Left lobe of liver (tissue), 2 donors: Measurements from ENCODE around the gene ATXN7L2. TPM values are rescaled to one million over a fixed set of nuclear protein-coding genes. Genes with fewer than 3 reads are reported as not detected.

Experiments
- ATAC-seq: fragments of 200-7000 bp; cut with Tn5 transposase; one replicate; pipeline ENCODE4 v1.9.1; 2020; ENCODE audit warnings: mild to moderate bottlenecking, moderate library complexity
- DNase-seq: peaks from one replicate; pipeline ENCODE4 v3.0.0-alpha.2; 2020; ENCODE audit warnings: low spot score
- total RNA-seq: library from RNA; stranded (reverse); gene quantifications from one replicate; pipeline ENCODE4 v1.2.1, GENCODE V29; 2021
- donor health status: DM: no; HTN: no; CAD: no; lungs with moderate emphysema.
- donor health status: DM: no; HTN: yes; CAD: no.

Gene ATXN7L2
- total RNA-seq, 1 donor from 2014 or later, result 4.3 TPM

DNA sequence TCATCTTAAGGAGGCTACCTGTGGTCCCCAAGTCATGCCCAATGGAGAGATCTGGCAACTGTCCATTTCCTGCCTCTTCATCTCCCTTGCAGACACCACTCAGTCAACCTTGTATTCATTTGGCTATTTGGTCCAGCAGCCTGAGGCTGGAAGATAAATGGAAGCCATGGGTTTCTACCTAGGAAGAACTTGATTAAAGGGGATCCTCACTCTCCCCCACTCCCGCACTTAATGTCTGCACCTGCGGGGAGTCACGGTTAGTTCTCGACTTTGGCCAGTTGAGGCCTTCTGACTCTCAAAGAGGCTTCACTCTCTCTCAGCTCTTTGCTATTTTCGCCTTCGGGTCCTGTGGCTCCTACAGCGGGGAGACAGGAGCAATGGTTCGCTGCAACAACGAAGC, 8.4 kb upstream of the ATXN7L2 start:
- DNase-seq (no peak), ATAC-seq (no peak)

GRCh38 chr1:109476825-109477224, 6.9 kb upstream of the ATXN7L2 start:
- ATAC-seq, result no peak
- no peak for DNase-seq

- no peak for DNase-seq
- ATAC-seq, result peak; percentile 22
Measured at GRCh38 chr1:109477821-109478220, 5.9 kb upstream of the ATXN7L2 start.

GRCh38 chr1:109478806-109479205, 4.9 kb upstream of the ATXN7L2 start:
- no peak for DNase-seq
- no peak for ATAC-seq

- ATAC-seq, result no peak
- no peak for DNase-seq
Measured at GRCh38 chr1:109479311-109479710, 4.4 kb upstream of the ATXN7L2 start.

- DNase-seq (no peak), ATAC-seq (no peak)
Measured at GRCh38 chr1:109479901-109480300, 3.8 kb upstream of the ATXN7L2 start.

DNA sequence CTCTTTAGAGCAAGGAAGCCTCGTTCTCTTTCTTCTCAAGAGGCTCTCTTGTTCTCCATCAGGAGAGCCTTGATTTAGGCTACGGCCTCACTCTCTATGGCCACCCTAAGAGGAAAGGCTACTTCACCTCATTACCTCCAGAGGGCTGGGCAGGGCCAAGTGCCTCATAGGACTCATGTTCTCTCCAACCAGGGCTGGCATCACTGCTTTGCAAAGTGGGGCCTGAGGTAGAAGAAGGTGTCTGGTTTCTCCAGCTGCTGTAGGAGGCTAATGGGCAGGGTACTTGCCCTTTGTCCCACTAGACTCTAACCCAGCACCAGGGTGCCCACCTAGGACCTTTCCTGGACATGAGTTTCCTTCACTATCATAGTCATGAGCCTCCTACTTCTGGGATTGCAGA, 2.1 kb upstream of the ATXN7L2 start:
- ATAC-seq, result no peak
- no peak for DNase-seq

DNA sequence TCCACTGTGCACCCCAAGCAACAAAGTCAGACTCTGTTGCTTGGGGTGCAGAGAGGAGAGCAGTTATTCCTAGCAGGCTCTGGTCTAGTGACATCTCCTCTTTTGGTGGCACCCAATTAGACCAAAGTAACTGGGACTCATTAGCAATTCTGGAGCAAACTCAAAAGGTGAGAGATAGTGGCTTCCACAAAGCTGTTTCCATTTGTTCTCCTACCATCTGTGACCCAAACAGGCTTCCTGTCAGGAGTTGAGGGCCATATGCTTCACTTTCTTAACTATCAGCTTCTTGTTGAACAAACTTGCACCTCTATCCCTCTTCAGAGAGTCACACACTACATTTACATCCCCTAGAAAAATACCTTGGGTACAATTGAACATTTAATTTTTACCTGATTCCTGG, 1.5 kb upstream of the ATXN7L2 start:
- ATAC-seq (no peak), DNase-seq (no peak)

GRCh38 chr1:109482791-109483671, 674 bp upstream of the ATXN7L2 start:
- ATAC-seq (peak; percentile 23), DNase-seq (no peak)

GRCh38 chr1:109484519-109484975, 842 bp downstream of the ATXN7L2 start:
- DNase-seq, result no peak
- ATAC-seq, result no peak

GRCh38 chr1:109485001-109485400, 1.3 kb downstream of the ATXN7L2 start:
- no peak for ATAC-seq
- DNase-seq, result no peak

DNA sequence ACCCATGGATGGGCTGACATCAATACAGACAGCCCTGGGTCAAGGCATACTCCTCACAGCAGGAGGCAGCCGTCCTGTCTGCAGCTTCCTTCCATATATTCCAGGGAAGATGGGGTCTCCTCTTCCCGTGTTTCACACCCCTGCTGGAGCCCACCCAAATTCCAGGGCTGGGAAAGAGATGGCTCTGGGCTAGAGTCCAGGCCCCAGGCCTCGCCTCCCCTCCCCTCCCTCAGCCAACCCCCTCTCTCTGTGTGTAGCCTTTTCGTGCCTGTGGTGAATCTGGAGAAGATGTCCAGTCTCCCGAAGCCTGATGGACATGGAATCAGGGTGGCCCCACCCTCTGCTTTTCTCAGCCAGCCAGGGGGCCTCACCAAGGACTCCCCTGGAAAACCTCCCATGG, 3.6 kb downstream of the ATXN7L2 start:
- DNase-seq (no peak), ATAC-seq (no peak)

DNA sequence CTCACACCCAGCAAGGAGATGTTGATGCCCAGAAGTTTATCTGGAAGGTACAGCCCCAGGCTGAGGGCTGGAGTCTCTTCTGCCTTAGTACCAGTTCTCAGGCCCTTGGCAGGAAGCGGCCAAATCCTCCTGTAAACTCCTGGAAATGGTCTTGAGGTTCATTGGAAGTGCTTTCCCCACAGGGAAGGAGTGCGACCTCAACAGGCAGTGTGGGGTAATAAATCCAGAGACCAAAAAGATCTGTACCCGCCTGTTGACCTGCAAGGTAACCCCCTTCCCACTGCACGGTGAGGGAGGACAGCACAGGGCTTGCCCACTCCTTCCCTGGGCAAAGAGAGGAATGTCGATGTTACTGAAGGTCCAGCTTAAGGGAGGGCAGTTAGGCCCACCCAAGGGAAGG, 4.5 kb downstream of the ATXN7L2 start:
- ATAC-seq, result no peak

DNA sequence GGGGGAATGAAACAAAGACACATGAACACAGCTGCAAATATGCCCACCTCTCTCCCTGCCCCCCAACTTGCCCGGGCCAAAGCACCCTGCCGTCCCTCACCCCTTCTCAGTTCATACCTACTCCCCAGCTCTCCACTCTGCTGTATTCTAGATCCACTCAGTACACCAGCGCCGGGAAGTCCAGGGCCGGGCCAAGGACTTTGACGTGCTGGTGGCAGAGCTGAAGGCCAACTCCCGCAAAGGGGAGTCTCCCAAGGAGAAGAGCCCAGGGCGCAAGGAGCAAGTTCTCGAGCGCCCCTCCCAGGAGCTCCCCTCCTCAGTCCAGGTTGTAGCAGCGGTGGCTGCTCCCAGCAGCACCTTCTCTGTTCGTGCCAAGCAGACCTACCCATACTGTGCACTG, 5.0 kb downstream of the ATXN7L2 start:
- DNase-seq, result no peak
- no peak for ATAC-seq

More for the DNA sequence above, 4.5 kb downstream of the ATXN7L2 start:
- no peak for DNase-seq

- peak; percentile 69 for DNase-seq
- ATAC-seq, result peak; percentile 62
Measured at GRCh38 chr1:109490029-109490933, 6.6 kb downstream of the ATXN7L2 start.

DNA sequence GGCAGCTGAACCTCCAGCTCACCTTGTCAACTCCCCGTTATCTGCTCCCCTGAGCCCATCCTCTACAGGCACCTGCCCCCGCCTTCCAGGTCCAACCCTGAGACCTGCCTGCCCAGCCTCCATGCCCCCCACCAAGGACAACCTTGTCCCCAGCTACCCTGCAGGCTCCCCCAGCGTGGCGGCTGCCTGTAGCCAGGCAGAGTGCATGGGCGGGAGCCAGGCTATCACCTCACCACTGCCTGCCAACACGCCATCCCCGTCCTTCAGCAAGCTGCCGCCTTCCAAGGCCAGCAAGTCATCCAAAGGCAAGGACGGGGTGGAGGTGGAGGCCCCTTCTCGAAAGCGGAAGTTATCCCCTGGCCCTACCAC, 7.2 kb downstream of the ATXN7L2 start:
- ATAC-seq (no peak), DNase-seq (no peak)

GRCh38 chr1:109491372-109491771, 7.7 kb downstream of the ATXN7L2 start:
- ATAC-seq (no peak), DNase-seq (no peak)

- ATAC-seq (no peak), DNase-seq (no peak)
Measured at GRCh38 chr1:109492779-109493178, 9.1 kb downstream of the ATXN7L2 start.

GRCh38 chr1:109493227-109493626, 9.5 kb downstream of the ATXN7L2 start:
- DNase-seq (no peak), ATAC-seq (no peak)

DNA sequence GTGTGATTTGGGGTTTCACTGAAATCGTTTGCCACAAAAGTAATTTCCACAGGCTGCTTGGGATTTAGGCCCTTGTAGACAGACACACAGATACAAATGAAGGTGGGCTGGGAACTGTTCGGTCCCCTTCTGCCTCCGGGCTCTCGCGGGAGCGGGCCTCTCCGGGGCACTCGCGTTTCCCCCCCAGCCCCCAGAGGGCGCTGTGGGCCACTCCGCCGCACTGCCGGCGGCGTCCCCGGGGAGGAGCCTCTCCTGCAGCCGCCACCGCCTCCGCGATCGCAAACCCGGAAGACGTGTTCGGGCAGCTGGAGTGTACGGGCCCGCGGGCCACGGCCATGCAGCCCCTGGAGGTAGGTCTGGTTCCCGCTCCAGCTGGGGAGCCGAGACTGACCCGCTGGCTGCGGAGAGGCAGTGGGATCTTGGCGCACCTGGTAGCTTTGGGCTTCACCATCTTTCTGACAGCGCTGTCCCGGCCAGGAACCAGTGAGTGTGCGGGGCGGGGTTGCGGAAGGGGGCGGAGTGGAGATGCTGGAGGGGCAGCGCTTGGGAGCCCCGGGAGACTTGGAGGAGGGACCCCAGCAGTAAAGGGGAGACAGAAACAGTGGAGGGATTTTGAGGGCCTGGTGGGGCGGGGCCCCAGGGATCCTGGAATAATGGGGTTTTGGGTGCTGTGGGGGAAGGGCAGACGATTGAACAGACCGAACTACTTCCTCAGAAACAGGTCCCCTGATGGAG, 10.3 kb downstream of the ATXN7L2 start, which contains the start of gene CYB561D1:
Gene CYB561D1 (plus strand): TSS at position 290 of the 735 bp plus-strand sequence. CDS start 46 bp downstream, at position 336.
- ATAC-seq (peak; percentile 97), DNase-seq (peak; percentile 84)

- no peak for ATAC-seq
- no peak for DNase-seq
Measured at GRCh38 chr1:109495738-109496137, 12.0 kb downstream of the ATXN7L2 start.
